GM23338 (cell line): ENCODE data around the gene SYT9. TPM values are rescaled to one million over a fixed set of nuclear protein-coding genes. Genes with fewer than 3 reads are reported as not detected.

Experiments used
- ATAC-seq: fragments of 200-7000 bp; cut with Tn5 transposase; 3 replicates; pipeline ENCODE4 v1.9.1; 2020
- DNase-seq: peaks from one replicate; pipeline ENCODE4 v3.0.0-alpha.2; 2015; ENCODE audit warnings: low spot score
- H2AFZ ChIP-seq: fragments of 200-600 bp; sonication (generic); 2 replicates; pipeline ENCODE4 v1.8.0; 2016; ENCODE audit warnings: antibody characterized with exemption, mild to moderate bottlenecking, moderate library complexity
- H3F3A ChIP-seq: fragments of 200-600 bp; sonication (generic); replicated peaks from 2 replicates; pipeline ENCODE4 v1.8.0; 2017; ENCODE audit warnings: antibody characterized with exemption, mixed run types, low read depth
- H3K27ac ChIP-seq: fragments of 200-600 bp; sonication (generic); 2 replicates; pipeline ENCODE4 v1.6.1; 2016; ENCODE audit warnings: low read depth
- H3K27me3 ChIP-seq: fragments of 200-600 bp; sonication (generic); 2 replicates; pipeline ENCODE4 v1.8.0; 2016; ENCODE audit warnings: mild to moderate bottlenecking, mixed run types, moderate library complexity; ENCODE audit not compliant: insufficient read depth
- H3K36me3 ChIP-seq: fragments of 200-600 bp; sonication (generic); 2 replicates; pipeline ENCODE4 v1.8.0; 2016; ENCODE audit warnings: mild to moderate bottlenecking; ENCODE audit not compliant: insufficient read depth
- H3K4me1 ChIP-seq: fragments of 200-600 bp; sonication (generic); 2 replicates; pipeline ENCODE4 v1.8.0; 2016; ENCODE audit warnings: mild to moderate bottlenecking, moderate library complexity; ENCODE audit not compliant: insufficient read depth
- H3K4me2 ChIP-seq: fragments of 200-600 bp; sonication (generic); 2 replicates; pipeline ENCODE4 v1.7.1; 2017; ENCODE audit warnings: mixed run types
- H3K4me3 ChIP-seq: fragments of 200-600 bp; sonication (generic); 2 replicates; pipeline ENCODE4 v1.6.1; 2016; ENCODE audit warnings: mixed run types
- H3K79me2 ChIP-seq: fragments of 200-600 bp; sonication (generic); replicated peaks from 2 replicates; pipeline ENCODE4 v1.8.0; 2017; ENCODE audit warnings: mild to moderate bottlenecking; ENCODE audit not compliant: insufficient read depth
- H3K9me2 ChIP-seq: fragments of 200-600 bp; sonication (generic); 2 replicates; pipeline ENCODE4 v1.8.0; 2017; ENCODE audit not compliant: insufficient read depth
- H4K20me1 ChIP-seq: fragments of 200-600 bp; sonication (generic); replicated peaks from 2 replicates; pipeline ENCODE4 v1.8.0; 2017; ENCODE audit warnings: mild to moderate bottlenecking; ENCODE audit not compliant: insufficient read depth
- H3K27ac Mint-ChIP-seq: 2 replicates; pipeline ENCODE4 v1.8.0; 2020; ENCODE audit warnings: inconsistent platforms, mild to moderate bottlenecking, moderate library complexity, mixed read lengths
- H3K27me3 Mint-ChIP-seq: 3 replicates; pipeline ENCODE4 v1.8.0; 2022; ENCODE audit warnings: low read depth, mild to moderate bottlenecking, moderate library complexity, mixed read lengths, inconsistent platforms; ENCODE audit not compliant: insufficient read depth, poor library complexity
- H3K36me3 Mint-ChIP-seq: 3 replicates; pipeline ENCODE4 v1.8.0; 2021; ENCODE audit warnings: low read depth, mild to moderate bottlenecking, inconsistent platforms, moderate library complexity, mixed read lengths
- H3K4me1 Mint-ChIP-seq: 3 replicates; pipeline ENCODE4 v1.8.0; 2020; ENCODE audit warnings: mild to moderate bottlenecking, inconsistent platforms, mixed read lengths
- H3K4me3 Mint-ChIP-seq: 3 replicates; pipeline ENCODE4 v1.8.0; 2021; ENCODE audit warnings: moderate library complexity, mild to moderate bottlenecking, inconsistent platforms, mixed read lengths
- H3K9me3 Mint-ChIP-seq: 3 replicates; pipeline ENCODE4 v1.8.0; 2020; ENCODE audit warnings: moderate library complexity, mild to moderate bottlenecking, inconsistent platforms, mixed read lengths
- CREB1 ChIP-seq: fragments of 250-450 bp; sonication (Bioruptor Pico); IDR thresholded peaks from 2 replicates; pipeline ENCODE4 v1.5.0; 2020; ENCODE audit warnings: low read depth, mild to moderate bottlenecking, moderate library complexity
- EZH2 ChIP-seq: fragments of 200-600 bp; sonication (generic); IDR thresholded peaks from one replicate; pipeline ENCODE4 v1.8.0; 2017; ENCODE audit warnings: antibody characterized with exemption, mild to moderate bottlenecking, low read depth; ENCODE audit not compliant: unreplicated experiment
- EZH2phosphoT487 ChIP-seq: fragments of 200-600 bp; sonication (generic); IDR thresholded peaks from one replicate; pipeline ENCODE4 v1.8.1; 2018; ENCODE audit warnings: antibody characterized with exemption; ENCODE audit not compliant: unreplicated experiment
- JUNB ChIP-seq: IDR thresholded peaks from one replicate; pipeline ENCODE4 v1.6.1; 2016; ENCODE audit warnings: antibody characterized with exemption; ENCODE audit not compliant: unreplicated experiment
- POLR2AphosphoS5 ChIP-seq: IDR thresholded peaks from 2 replicates; pipeline ENCODE4 v1.6.1; 2016; ENCODE audit warnings: antibody characterized with exemption, low read depth
- ZNF114 ChIP-seq: fragments of 250-450 bp; sonication (Bioruptor Pico); IDR thresholded peaks from 2 replicates; pipeline ENCODE4 v1.5.0; 2020; ENCODE audit warnings: mild to moderate bottlenecking, moderate library complexity
- ZNF331 ChIP-seq: fragments of 250-450 bp; sonication (Bioruptor Pico); IDR thresholded peaks from 2 replicates; pipeline ENCODE4 v1.5.0; 2020; ENCODE audit warnings: low read depth, mild to moderate bottlenecking, moderate library complexity
- polyA plus RNA-seq: library from polyadenylated mRNA; unstranded; fragments of >200 nt; fragmentation: Nextera tagmentation; extraction: Ambion mirVana; gene quantifications from 2 replicates; pipeline ENCODE4 v1.2.1, GENCODE V29; 2016
- total RNA-seq: library from RNA; depleted of rRNA; stranded (reverse); fragments of >200 nt; shearing (Covaris generic); gene quantifications from 2 replicates; pipeline ENCODE4 v1.2.3, GENCODE V29; 2014
- TF ChIP-seq, protein P1 (sequence below), 2 experiments: fragments of 200-600 bp in 1 of 2; sonication (generic) in 1 of 2; conservative IDR thresholded peaks; 2 replicates each; pipeline versions ENCODE4 v1.5.1 to v1.6.1; 2016 to 2017; ENCODE audit warnings: antibody characterized with exemption in 2 of 2, low read depth in 2 of 2, mild to moderate bottlenecking in 2 of 2, moderate library complexity in 1 of 2
- TF ChIP-seq, protein P2 (sequence below): fragments of 250-450 bp; sonication (Bioruptor Pico); IDR thresholded peaks from 2 replicates; pipeline ENCODE4 v1.5.0; 2020; ENCODE audit warnings: mild to moderate bottlenecking, moderate library complexity
- TF ChIP-seq, protein P3 (sequence below): IDR thresholded peaks from 2 replicates; pipeline ENCODE4 v1.6.1; 2016; ENCODE audit warnings: antibody characterized with exemption

SYT9 gene
- total and polyA plus RNA-seq, 2 experiments from 2014 or later, result 0.91 to 2.4 TPM

DNA sequence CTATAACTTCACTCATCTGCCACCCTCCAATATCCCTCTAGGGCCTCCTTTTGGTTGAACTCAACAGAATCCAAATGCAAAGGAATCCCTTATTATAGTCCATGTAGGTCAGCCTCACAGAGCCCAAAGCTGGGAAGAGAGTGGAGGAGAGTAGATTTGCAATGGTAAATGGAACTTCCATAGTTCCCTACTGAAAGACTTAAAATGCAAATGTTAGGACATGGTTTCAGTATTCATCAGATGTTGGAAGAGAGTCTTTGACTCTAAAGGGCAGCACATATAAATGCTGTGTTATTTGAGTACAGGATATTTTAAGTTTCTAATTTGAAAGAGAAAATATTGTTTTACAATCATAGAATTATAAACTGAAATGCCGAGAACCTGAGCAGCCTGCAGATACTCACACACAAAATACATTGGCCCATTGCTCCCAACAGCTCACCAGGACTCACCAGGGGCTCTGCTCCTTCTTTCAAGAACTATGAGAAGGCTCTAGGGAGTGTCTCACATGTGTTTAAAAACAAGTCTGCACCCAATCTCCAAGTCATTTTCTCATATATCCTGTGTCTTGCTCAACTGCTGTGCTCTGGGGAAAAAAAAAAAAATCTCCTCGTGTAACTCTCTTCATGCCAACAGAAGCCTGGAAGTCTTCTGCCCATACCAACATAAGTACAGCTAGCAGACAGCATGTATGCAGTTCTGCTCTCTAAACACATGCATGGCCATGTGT lies 39.6 kb downstream of the SYT9 start:
- DNase-seq (no peak), ATAC-seq (no peak)
- no peaks in the 10 kb centered on the region for H3K27me3 ChIP-seq
- Mint-ChIP-seq H3K36me3 (peaks cover 6% of the 10 kb centered on the region; the same call in 2 of the 3 replicates), H3K27ac (no peak overlapping the region), H3K4me1 (peaks cover 14% of the 10 kb centered on the region; the same call in 2 of the 3 replicates), H3K27me3 (no peaks in the 10 kb centered on the region), H3K9me3 (peaks cover 16% of the 10 kb centered on the region), H3K4me3 (no peak overlapping the region)
- H3K9me2 ChIP-seq, result peaks cover 26% of the 10 kb centered on the region; the same call in 1 of the 2 replicates
- H3K4me3 ChIP-seq, result no peak overlapping the region
- no peak overlapping the region for H2AFZ ChIP-seq
- no peaks in the 10 kb centered on the region for H3F3A ChIP-seq
- H4K20me1 ChIP-seq, result no peaks in the 10 kb centered on the region
- H3K79me2 ChIP-seq, result no peaks in the 10 kb centered on the region
- H3K27ac ChIP-seq, result no peak overlapping the region
- H3K4me2 ChIP-seq, result no peak overlapping the region
- no peaks in the 10 kb centered on the region for H3K36me3 ChIP-seq
- no peak for TF ChIP-seq JUNB
- H3K4me1 ChIP-seq, result no peaks in the 10 kb centered on the region

DNA sequence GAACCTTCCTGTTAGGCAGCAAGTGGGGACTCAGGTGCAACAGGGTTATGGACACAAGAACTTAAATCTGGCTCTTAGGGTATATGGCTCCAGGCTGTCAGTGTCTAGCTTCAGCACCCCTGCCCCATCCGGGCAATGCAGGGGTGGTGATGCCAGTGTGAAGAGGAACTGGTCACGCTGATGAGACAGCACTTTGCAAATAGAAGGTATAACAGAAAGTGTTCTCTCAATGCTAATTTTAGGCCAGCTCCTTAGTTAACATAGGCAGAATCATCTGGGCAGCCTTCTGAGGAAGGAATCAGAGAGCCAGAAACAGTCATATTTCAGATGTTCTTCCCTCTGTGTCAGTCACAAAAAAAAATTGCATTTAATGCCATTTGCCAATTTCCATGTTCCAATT lies 41.2 kb downstream of the SYT9 start:
- no peaks in the 10 kb centered on the region for H3F3A ChIP-seq
- H3K79me2 ChIP-seq, result no peaks in the 10 kb centered on the region
- Mint-ChIP-seq H3K4me1 (peaks cover 14% of the 10 kb centered on the region; the same call in 2 of the 3 replicates), H3K27ac (no peak overlapping the region), H3K27me3 (no peaks in the 10 kb centered on the region), H3K9me3 (peaks cover 5% of the 10 kb centered on the region; the same call in 2 of the 3 replicates), H3K4me3 (no peak overlapping the region), H3K36me3 (no peaks in the 10 kb centered on the region)
- no peaks in the 10 kb centered on the region for H3K27me3 ChIP-seq
- H4K20me1 ChIP-seq, result no peaks in the 10 kb centered on the region
- H3K36me3 ChIP-seq, result no peaks in the 10 kb centered on the region
- H3K9me2 ChIP-seq, result peaks cover 26% of the 10 kb centered on the region; the same call in 1 of the 2 replicates
- no peaks in the 10 kb centered on the region for H3K4me1 ChIP-seq
- no peak overlapping the region for H3K4me2 ChIP-seq
- no peak overlapping the region for H2AFZ ChIP-seq
- no peak for ATAC-seq
- no peak overlapping the region for H3K27ac ChIP-seq
- H3K4me3 ChIP-seq, result no peak overlapping the region
- DNase-seq, result no peak
- TF ChIP-seq POLR2AphosphoS5, result no peak
- TF ChIP-seq ZNF114 (CRISPR knock-in tag), result no peak
- TF ChIP-seq JUNB, result no peak
- TF ChIP-seq, protein P1, sequence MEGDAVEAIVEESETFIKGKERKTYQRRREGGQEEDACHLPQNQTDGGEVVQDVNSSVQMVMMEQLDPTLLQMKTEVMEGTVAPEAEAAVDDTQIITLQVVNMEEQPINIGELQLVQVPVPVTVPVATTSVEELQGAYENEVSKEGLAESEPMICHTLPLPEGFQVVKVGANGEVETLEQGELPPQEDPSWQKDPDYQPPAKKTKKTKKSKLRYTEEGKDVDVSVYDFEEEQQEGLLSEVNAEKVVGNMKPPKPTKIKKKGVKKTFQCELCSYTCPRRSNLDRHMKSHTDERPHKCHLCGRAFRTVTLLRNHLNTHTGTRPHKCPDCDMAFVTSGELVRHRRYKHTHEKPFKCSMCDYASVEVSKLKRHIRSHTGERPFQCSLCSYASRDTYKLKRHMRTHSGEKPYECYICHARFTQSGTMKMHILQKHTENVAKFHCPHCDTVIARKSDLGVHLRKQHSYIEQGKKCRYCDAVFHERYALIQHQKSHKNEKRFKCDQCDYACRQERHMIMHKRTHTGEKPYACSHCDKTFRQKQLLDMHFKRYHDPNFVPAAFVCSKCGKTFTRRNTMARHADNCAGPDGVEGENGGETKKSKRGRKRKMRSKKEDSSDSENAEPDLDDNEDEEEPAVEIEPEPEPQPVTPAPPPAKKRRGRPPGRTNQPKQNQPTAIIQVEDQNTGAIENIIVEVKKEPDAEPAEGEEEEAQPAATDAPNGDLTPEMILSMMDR (conservative IDR thresholded peaks at IDR 0.05; ENCODE audit: low read depth in 2 of 2), result no peak
- TF ChIP-seq ZNF331, result no peak
- no peak for TF ChIP-seq CREB1 (CRISPR knock-in tag)
- TF ChIP-seq EZH2, result no peak
- TF ChIP-seq, protein P2, sequence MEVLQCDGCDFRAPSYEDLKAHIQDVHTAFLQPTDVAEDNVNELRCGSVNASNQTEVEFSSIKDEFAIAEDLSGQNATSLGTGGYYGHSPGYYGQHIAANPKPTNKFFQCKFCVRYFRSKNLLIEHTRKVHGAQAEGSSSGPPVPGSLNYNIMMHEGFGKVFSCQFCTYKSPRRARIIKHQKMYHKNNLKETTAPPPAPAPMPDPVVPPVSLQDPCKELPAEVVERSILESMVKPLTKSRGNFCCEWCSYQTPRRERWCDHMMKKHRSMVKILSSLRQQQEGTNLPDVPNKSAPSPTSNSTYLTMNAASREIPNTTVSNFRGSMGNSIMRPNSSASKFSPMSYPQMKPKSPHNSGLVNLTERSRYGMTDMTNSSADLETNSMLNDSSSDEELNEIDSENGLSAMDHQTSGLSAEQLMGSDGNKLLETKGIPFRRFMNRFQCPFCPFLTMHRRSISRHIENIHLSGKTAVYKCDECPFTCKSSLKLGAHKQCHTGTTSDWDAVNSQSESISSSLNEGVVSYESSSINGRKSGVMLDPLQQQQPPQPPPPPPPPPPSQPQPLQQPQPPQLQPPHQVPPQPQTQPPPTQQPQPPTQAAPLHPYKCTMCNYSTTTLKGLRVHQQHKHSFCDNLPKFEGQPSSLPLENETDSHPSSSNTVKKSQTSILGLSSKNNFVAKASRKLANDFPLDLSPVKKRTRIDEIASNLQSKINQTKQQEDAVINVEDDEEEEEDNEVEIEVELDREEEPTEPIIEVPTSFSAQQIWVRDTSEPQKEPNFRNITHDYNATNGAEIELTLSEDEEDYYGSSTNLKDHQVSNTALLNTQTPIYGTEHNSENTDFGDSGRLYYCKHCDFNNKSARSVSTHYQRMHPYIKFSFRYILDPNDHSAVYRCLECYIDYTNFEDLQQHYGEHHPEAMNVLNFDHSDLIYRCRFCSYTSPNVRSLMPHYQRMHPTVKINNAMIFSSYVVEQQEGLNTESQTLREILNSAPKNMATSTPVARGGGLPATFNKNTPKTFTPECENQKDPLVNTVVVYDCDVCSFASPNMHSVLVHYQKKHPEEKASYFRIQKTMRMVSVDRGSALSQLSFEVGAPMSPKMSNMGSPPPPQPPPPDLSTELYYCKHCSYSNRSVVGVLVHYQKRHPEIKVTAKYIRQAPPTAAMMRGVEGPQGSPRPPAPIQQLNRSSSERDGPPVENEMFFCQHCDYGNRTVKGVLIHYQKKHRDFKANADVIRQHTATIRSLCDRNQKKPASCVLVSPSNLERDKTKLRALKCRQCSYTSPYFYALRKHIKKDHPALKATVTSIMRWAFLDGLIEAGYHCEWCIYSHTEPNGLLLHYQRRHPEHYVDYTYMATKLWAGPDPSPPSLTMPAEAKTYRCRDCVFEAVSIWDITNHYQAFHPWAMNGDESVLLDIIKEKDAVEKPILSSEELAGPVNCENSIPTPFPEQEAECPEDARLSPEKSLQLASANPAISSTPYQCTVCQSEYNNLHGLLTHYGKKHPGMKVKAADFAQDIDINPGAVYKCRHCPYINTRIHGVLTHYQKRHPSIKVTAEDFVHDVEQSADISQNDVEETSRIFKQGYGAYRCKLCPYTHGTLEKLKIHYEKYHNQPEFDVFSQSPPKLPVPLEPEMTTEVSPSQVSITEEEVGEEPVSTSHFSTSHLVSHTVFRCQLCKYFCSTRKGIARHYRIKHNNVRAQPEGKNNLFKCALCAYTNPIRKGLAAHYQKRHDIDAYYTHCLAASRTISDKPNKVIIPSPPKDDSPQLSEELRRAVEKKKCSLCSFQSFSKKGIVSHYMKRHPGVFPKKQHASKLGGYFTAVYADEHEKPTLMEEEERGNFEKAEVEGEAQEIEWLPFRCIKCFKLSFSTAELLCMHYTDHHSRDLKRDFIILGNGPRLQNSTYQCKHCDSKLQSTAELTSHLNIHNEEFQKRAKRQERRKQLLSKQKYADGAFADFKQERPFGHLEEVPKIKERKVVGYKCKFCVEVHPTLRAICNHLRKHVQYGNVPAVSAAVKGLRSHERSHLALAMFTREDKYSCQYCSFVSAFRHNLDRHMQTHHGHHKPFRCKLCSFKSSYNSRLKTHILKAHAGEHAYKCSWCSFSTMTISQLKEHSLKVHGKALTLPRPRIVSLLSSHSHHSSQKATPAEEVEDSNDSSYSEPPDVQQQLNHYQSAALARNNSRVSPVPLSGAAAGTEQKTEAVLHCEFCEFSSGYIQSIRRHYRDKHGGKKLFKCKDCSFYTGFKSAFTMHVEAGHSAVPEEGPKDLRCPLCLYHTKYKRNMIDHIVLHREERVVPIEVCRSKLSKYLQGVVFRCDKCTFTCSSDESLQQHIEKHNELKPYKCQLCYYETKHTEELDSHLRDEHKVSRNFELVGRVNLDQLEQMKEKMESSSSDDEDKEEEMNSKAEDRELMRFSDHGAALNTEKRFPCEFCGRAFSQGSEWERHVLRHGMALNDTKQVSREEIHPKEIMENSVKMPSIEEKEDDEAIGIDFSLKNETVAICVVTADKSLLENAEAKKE, result no peak
- TF ChIP-seq, protein P3, sequence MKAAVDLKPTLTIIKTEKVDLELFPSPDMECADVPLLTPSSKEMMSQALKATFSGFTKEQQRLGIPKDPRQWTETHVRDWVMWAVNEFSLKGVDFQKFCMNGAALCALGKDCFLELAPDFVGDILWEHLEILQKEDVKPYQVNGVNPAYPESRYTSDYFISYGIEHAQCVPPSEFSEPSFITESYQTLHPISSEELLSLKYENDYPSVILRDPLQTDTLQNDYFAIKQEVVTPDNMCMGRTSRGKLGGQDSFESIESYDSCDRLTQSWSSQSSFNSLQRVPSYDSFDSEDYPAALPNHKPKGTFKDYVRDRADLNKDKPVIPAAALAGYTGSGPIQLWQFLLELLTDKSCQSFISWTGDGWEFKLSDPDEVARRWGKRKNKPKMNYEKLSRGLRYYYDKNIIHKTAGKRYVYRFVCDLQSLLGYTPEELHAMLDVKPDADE, result no peak
- TF ChIP-seq EZH2phosphoT487, result no peak
